Coronary artery (tissue), 2 donors: ENCODE data around the gene GPR146.

Source experiments
- DNase-seq: peaks from one replicate; pipeline ENCODE4 v3.0.0-alpha.2; 2017; ENCODE audit warnings: low spot score
- H3K27ac ChIP-seq, 2 donors: fragments of 200-600 bp; sonication (generic); one replicate each; pipeline ENCODE4 v1.5.1; 2016 to 2019
- H3K4me3 ChIP-seq: fragments of 200-600 bp; sonication (generic); 2 replicates; pipeline ENCODE4 v1.5.1; 2016; ENCODE audit warnings: mild to moderate bottlenecking, moderate library complexity
- TF ChIP-seq, protein P1 (sequence below): fragments of 200-600 bp; sonication (generic); IDR thresholded peaks from one replicate; pipeline ENCODE4 v1.5.1; 2019; ENCODE audit warnings: antibody characterized with exemption

The GPR146 gene

DNA sequence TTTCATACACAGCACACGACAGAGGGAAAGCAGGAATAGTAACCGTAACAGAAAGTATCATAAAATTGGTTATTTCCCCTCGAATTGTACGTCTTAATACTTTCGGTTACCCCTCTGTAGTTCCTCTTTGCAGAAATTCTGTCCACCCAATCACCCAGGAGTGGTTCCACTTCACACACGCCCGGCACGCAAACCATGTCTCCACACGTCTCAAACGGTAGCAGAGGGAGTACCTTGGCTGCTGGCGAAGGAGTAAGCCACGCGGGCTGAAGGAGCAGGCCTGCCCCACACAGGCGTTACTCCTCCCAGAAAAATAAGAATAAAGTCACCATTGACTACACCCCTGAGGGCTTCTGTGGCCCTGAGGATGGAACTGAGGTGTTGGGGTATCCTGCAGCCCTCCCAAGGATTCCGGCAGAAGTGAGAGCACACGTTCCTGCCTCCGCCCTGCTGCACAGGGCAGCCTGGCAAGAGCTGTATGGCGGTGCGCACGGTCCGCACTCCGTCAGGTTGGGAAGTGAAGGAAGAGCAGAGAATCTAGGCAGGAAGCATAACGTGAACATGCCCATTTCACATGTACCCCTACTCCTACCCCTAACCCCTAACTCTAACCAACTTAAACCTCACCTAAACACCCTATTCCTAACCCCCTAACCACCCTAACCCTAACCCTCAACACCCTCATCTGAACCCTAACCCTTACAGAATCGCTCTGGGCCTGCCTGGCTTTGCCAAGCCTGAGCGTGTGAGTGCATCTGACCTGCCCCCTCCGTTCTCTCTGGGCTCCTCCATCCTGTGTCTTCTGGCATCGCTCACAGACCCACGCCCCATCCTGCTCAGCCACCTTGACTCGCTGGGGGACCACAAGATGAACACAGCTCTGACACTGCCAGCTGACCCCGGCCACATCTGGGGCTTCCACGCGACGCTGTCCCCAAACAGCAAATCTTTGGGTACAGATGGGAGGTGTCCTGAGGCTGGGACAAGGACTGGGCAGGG is 18.2 kb downstream of the GPR146 start:
- TF ChIP-seq, protein P1, sequence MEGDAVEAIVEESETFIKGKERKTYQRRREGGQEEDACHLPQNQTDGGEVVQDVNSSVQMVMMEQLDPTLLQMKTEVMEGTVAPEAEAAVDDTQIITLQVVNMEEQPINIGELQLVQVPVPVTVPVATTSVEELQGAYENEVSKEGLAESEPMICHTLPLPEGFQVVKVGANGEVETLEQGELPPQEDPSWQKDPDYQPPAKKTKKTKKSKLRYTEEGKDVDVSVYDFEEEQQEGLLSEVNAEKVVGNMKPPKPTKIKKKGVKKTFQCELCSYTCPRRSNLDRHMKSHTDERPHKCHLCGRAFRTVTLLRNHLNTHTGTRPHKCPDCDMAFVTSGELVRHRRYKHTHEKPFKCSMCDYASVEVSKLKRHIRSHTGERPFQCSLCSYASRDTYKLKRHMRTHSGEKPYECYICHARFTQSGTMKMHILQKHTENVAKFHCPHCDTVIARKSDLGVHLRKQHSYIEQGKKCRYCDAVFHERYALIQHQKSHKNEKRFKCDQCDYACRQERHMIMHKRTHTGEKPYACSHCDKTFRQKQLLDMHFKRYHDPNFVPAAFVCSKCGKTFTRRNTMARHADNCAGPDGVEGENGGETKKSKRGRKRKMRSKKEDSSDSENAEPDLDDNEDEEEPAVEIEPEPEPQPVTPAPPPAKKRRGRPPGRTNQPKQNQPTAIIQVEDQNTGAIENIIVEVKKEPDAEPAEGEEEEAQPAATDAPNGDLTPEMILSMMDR: no peak
- no peak for DNase-seq
- no peak overlapping the region for H3K27ac ChIP-seq

DNA sequence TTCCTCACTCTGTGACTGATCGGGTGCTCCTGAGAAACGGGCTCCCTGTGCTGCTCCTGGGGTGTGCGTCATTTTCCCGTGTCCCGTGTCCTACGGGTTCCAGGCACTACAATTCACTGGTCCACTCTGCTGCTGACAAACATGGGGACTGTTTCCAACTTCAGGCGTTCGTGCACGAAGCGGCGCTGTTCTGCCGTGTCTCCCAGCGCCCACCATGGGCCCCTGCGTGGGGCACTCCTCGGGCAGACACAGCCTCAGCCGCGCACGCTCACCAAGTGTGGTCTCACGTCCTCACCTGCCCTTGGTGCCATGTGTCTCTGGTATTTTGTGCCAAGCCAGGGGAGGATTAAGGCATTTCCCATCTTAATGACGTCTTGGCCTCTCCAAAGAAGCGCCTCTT is 19.0 kb downstream of the GPR146 start:
- H3K4me3 ChIP-seq: no peak overlapping the region
- TF ChIP-seq, protein P1: no peak
- DNase-seq: no peak
- H3K27ac ChIP-seq: no peak overlapping the region

More for the DNA sequence above, 18.2 kb downstream of the GPR146 start:
- H3K4me3 ChIP-seq: no peak overlapping the region

DNA sequence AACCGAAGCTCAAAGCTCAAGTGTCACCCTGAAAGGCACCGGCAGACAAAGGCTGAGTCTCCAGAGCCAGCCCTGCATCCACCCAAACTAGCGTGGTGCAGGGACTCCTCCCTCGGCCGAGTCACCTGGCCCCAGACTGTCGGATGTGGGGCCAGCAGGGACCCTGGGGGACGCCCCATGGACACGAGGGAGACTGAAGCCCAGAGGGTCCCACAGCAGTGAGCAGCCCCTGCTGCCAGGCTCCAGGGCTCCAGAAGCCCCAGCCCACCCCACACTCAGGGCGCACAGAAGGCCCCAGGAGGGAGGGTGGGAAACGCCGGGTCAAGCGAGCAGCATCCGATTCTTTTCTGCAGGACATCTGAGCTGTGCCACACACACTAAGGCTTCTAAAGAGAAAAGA is 20.2 kb downstream of the GPR146 start:
- H3K27ac ChIP-seq: no peak overlapping the region
- DNase-seq: no peak
- TF ChIP-seq, protein P1: no peak

DNA sequence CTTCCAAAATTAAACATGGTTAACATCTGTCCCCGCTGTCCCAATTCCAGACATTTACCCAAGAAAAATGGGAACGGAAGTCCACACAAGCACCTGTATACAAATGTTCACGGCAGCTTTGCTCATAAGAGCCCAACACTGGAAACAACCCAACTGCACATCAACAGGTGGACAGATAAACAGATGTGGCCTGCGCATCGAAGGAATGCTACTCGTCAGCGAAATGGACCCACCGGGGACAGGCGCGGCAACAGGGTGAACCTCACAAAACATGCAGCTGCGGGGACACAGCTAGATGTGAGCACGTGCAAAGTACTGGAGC is 20.9 kb downstream of the GPR146 start:
- peak overlapping the region; percentile 62 for H3K4me3 ChIP-seq
- no peak for DNase-seq
- H3K27ac ChIP-seq: no peak overlapping the region
- TF ChIP-seq, protein P1: no peak

More for the DNA sequence above, 20.2 kb downstream of the GPR146 start:
- no peak overlapping the region for H3K4me3 ChIP-seq

DNA sequence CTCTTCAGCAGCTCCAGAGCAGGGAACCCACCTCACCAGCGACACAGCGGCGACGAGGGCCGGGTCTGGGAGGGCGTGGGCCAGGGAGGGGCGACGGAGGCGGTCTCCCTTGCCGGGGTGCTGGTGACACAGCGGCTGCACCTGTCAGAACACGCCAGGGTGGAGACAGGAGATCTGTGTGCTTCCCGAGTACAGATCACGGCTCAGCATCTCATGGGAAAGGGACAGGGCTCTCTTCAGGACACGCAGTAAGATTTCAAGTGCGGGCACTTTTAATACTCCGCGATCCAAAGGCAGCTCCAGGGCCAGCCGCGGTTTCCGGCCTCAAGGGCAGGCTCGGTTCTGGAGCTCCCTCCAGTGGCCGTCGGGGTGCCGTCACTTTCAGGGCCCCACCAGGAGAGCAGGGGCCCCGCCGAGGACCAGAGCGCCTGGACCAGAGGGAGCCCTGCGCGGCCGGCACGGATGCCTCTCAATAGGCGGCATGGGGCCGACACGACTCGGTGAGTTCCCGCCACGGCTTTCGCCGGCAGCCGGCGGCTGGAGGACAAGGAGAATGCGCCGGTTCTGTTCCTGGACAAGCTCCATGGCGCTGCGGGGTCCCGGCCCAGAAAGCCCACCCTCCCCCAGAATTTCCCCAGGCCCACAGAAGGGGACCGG is 21.4 kb downstream of the GPR146 start:
- peak; percentile 85 for DNase-seq
- peak overlapping the region; percentile 62 for H3K4me3 ChIP-seq
- H3K27ac ChIP-seq: no peak overlapping the region
- TF ChIP-seq, protein P1: peak; percentile 94

DNA sequence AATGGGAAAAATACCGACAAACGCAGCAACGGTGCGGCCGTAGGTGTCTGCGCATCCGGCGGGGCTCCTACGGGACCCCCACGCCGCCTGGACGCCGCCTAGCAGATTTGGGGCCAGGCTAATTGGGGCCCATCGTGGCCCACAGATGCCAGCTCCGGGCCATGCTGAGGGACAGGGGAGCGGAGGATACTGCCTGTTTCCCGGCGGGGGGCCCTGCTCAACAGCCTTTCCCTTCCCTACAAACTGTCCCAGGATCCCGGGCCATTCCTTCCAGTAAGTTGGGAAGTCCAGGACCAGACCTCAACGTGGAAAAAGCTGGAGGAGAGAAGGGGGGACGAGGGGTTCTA is 21.9 kb downstream of the GPR146 start:
- DNase-seq: no peak
- TF ChIP-seq, protein P1: no peak
- H3K27ac ChIP-seq: no peak overlapping the region
- peak overlapping the region; percentile 62 for H3K4me3 ChIP-seq

DNA sequence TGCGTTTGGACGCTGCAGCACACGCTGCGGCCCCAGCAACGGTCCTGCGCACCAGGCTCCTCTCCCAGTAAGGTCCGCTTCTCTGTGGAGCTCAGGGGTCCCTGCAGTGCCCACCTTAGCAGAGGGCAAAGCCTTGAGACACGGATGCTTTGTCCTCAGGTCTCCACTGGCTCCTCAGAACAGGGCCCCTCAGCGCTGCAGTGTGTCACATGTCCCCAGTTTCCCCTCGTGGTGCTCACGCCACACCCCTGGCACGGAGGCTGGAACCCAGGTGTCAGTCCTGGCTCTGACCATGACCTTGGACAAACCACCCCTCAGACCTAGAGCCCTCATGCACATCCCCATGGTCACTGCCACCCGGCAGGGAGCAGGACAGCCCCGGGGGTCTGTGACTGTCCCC is 23.7 kb downstream of the GPR146 start:
- Histone ChIP-seq H3K4me3 (no peak overlapping the region), H3K27ac (no peak overlapping the region)
- DNase-seq: no peak
- TF ChIP-seq, protein P1: no peak
